GM21515 (cell line): ENCODE measurements around the gene SAYSD1.

Experiments used
- ATAC-seq: cut with Tn5 transposase; IDR thresholded peaks from one replicate; pipeline ENCODE4 v1.9.1; 2021; ENCODE audit not compliant: unreplicated experiment

The SAYSD1 gene

DNA sequence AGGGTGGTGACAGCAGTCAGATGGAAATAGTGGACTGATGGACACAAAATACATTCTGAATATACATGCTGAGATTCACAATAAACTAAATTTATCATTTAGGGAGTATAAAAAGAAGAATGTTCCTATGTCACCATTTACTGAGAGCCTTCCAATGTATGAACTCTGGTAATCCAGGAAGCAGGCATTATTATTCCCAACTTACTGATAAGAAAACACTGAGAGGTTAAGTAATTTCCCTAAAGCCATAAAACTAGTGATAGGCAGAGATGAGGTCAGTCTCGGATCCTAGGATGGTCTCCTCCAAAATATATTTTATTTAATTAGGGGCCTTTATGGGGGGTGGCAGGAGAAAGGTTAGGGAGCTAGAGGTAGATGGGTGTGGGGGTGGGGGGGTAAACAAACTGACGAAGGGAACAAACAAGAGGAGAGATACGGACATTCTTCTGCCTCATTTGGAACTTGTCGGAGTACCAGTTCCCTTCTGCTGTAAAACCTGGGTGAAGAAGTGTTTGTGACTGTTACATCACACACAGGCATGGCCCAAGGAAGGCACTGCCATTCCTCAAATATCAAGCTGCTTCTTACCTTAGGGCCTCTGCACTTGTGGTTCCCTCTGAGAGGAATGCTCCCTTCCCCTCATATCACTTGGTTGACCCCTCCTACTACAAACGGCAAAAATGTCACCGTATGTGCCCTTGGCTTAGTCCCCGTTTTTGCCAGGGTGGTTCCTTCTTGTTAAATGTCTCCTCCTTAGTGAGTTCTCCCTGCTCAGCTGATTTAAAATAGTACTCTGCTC is 6.7 kb downstream of the SAYSD1 start:
- ATAC-seq, result no peak

DNA sequence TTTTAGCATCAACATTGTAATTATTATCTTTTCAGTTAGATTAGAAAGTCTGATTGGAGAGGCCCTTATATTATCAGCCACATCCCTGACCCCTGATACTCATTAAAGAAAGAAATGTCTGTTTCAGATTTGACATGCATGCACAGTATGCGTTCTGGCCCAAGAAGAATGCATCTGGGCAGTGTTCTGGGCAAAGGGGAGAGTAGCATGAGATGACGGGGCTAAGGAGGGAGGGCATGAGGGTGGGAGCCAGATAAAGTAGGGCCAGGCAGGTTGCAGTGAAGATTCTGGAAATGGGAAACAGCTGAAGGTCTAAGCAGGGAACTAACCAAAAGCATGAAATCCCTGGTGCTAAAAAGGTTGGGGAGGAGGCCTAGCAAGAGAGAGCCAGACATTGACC is 7.3 kb downstream of the SAYSD1 start:
- no peak for ATAC-seq

DNA sequence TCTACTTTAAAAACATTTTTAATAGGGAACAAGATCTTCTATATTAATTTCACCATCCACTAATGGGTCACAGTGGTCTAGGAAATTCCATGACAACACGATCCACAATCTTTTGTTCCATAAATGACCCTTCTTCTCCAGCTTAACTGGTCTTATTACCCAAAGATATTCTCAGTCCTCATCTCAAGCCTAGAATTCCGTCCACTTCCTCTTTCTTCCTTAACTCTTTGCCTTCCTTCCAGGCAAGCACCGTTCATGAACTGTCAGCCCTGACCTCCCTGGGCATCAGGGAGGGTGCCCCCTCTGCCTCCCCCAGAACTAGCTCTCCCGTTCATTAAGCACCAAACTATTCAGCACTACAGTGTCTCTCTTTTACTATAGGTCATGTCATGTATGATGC is 8.0 kb downstream of the SAYSD1 start:
- no peak for ATAC-seq

- ATAC-seq, result no peak
These were observed 10.5 kb downstream of the SAYSD1 start for GRCh38 chr6:39104528-39104927.

DNA sequence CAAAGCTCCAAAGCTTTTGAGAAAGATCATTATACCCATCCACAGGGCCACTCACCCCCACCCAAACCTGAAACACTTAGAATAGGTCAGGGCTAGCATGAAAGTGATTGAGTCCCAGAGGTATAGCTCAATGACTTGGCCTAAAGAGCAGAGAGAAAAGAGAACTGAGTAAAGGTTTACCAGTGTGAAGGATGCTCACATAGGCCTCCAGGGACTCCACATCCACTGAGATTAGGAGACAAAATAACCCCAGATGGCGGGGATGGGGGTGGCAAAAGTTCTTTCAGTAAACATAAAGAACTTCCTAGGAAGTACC is 12.2 kb downstream of the SAYSD1 start:
- ATAC-seq, result peak; percentile 71

GRCh38 chr6:39102071-39102820 is 12.7 kb downstream of the SAYSD1 start:
- ATAC-seq, result peak; percentile 63

DNA sequence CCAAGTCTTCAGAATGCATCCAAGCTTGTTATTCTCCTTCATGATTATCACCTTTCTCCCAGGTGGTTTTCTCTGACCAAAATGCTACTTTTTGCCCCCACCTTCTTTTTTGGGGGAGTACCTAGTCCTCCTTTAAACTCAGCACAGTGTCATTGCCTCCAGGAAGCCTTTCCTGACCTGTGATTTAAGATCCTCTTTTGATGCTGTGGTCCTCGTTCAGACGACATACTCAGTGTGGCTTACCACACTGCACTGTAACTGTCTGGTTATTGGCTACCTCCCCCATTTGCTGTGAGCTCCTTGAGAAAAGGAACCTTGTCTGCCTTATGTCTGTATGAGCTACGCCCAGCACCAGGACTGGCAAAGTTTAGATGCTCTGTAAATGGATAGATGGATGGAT is 14.6 kb downstream of the SAYSD1 start:
- ATAC-seq, result no peak

DNA sequence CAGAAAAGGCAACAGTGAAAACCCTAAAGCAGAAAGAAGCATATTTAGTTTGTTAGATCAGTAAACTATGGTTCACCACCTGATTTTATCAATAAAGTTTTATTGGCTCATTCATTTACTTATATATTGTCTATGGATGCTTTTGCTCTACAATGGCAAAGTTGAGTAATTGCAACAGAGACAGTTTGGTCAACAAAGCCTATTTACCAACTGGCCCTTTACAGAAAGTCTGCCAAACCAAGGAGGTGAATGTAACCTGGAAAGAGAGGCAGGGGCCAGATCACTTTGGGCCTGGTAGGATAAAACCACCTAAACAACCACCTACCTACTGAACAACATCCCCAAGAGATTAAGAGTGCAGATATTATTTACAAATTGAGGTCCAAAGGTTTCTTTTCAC is 19.4 kb downstream of the SAYSD1 start:
- ATAC-seq, result no peak

DNA sequence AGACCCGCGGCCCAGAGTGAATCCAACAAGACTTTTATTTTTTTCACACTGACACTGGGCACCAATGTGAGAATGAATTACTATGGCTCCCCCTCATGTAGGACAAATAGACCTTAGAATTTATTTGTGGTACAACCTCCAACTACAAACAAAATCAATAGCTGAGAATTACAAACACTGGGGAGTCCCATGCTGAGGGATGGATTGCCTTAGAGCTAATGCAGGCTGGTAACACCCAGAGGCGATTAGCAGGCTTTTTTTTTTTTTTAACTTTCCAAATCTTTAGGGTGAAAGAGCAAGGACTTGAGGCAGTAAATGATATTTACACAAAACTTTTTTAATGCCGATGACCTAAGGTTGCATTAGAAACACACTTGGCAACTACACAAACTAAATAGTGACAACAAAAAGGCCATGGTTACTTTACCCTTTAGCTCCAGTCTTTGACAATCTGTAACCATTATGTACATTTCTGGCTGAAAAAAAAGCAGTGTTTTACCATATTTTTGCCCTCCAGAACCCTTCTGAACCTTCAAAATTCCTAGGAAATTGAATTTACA is 21.8 kb downstream of the SAYSD1 start:
- ATAC-seq, result no peak

GRCh38 chr6:39092124-39092523 is 22.9 kb downstream of the SAYSD1 start:
- no peak for ATAC-seq

- no peak for ATAC-seq
These were observed 23.8 kb downstream of the SAYSD1 start for GRCh38 chr6:39091220-39091619.

DNA sequence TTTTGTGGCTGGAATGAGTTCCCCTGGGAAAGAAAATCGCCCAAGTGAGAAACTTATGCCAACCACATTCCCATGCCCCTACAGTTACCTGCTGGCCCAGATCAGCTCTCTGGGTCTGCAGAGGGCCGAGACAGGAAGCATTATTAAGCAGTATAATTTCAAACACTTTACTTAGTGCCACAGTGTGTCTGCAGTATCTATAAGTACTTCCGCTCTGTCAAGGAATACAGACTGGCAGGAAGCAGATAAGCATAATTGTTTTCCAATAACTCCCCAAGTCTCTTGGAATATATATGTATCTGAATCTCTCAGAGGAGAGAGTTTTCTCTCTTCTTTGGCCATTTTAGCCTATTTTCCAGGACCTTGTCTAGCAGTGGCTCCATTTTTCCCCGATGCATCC is 24.9 kb downstream of the SAYSD1 start:
- no peak for ATAC-seq

DNA sequence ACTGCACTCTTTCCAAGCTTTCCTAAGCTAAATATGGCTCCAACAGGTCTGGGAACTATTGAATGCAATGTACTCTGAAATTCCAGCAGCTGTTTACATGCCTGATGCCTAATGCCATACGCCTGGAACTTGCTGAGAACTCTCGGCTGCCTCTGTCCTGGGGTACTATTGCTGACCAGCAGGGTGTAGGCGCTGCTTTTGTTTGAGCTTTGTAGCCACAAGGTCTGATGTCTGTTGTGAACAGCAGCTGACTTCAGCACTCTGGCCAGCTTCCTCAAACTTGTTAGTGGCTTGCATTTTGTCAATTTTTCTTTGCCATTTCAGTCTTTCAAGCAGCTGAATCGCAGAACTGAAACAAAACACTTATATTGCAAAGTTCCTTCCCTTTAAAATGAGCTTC is 26.7 kb downstream of the SAYSD1 start:
- no peak for ATAC-seq

GRCh38 chr6:39087197-39087596 is 27.8 kb downstream of the SAYSD1 start:
- no peak for ATAC-seq

GRCh38 chr6:39086711-39087110 is 28.3 kb downstream of the SAYSD1 start:
- ATAC-seq, result peak; percentile 5

- peak; percentile 88 for ATAC-seq
These were observed 28.7 kb downstream of the SAYSD1 start for GRCh38 chr6:39086294-39086693.

DNA sequence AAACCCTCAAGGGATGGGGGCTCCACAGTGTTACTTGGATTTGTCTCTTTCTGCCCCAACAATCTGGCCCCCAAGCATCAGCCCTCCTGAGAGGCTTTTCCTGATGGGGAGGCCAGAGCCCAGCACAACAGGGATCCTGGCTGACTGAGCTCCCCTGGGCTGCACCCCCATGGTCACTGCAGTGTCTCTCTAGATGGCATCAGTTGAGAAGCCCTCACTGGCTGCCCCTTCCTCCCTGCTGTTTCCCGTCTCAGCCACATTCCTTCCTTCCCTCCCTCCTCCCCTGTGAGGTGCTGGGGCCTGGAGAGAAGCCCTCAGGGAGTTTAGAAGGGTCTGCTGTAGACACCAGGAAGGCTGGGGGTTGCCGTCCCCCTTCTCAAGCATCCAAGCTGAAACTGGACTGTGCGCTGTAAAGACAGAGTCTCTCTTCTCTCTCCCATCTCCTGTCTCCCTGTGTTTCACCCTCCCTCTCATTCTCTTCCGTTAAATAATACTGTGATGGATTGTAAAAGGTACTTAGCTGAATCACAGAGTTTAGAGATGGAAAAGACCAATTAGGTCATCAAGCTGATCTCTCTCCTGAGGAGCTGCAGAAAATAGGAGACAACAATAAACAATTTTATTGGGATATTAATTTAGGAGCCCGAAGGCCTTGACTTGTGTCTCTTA is 29.7 kb downstream of the SAYSD1 start:
- ATAC-seq, result no peak

GRCh38 chr6:39084506-39084905 is 30.5 kb downstream of the SAYSD1 start:
- ATAC-seq, result no peak

- ATAC-seq, result no peak
These were observed 31.8 kb downstream of the SAYSD1 start for GRCh38 chr6:39083231-39083634.

- ATAC-seq, result no peak
These were observed 32.7 kb downstream of the SAYSD1 start for GRCh38 chr6:39082310-39082709.

DNA sequence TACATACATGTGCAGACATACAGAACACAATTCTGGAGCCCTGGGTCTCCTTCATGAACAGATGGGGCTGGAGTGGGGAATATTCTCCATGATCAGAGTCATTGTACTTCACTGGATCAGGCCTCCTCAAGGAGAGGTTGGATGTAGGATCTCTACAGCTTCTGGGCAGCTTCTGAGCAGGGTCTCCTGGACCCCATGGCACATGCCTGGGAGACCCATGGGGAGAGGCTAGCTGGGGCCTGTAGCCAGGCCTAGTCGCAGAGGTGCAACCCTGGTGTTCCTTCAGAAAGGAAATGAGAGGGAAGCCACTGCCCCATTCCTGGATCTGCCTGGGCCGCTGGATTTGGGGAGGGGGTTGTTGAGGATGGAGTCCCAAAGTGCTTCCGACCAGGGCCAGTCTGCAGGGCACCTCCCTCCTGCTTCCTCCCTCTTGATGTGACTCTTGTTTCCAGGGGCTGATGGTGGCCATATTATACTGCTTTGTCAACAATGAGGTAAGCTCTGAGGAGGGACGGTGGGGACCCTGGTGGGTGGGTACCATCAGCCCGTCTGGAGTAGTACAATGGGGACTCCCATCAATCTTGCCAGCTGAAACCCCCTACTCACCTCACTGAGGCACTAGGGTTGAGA is 34.6 kb downstream of the SAYSD1 start:
- no peak for ATAC-seq
